Smooth muscle cell (in vitro differentiated cells): Measurements from ENCODE around the gene SLC9A9. TPM values are rescaled to one million over a fixed set of nuclear protein-coding genes. Genes with fewer than 3 reads are reported as not detected.

Experiments used
- DNase-seq: peaks from one replicate; lab custom pipeline; 2025; ENCODE audit not compliant: unreplicated experiment; lab: John Stamatoyannopoulos, UW
- H2AFZ ChIP-seq: fragments of 200-600 bp; sonication (generic); 2 replicates; pipeline ENCODE4 v1.6.0; 2016; ENCODE audit warnings: antibody characterized with exemption, low read depth, mild to moderate bottlenecking
- H3F3A ChIP-seq: fragments of 200-600 bp; sonication (generic); 2 replicates; pipeline ENCODE4 v1.6.0; 2017; ENCODE audit warnings: antibody characterized with exemption, low read depth
- H3K27ac ChIP-seq: fragments of 200-600 bp; sonication (generic); 2 replicates; pipeline ENCODE4 v1.5.1; 2016; ENCODE audit warnings: low read depth, mild to moderate bottlenecking
- H3K27me3 ChIP-seq: fragments of 200-600 bp; sonication (generic); 2 replicates; pipeline ENCODE4 v1.6.1; 2016; ENCODE audit warnings: low read depth, mild to moderate bottlenecking
- H3K36me3 ChIP-seq: fragments of 200-600 bp; sonication (generic); 2 replicates; pipeline ENCODE4 v1.5.1; 2016; ENCODE audit warnings: low read depth
- H3K4me1 ChIP-seq: fragments of 200-600 bp; sonication (generic); 2 replicates; pipeline ENCODE4 v1.5.1; 2016; ENCODE audit warnings: low read depth
- H3K4me2 ChIP-seq: fragments of 200-600 bp; sonication (generic); 2 replicates; pipeline ENCODE4 v1.6.0; 2016; ENCODE audit warnings: mild to moderate bottlenecking
- H3K4me3 ChIP-seq: fragments of 200-600 bp; sonication (generic); 2 replicates; pipeline ENCODE4 v1.5.1; 2016; ENCODE audit warnings: mild to moderate bottlenecking
- H3K79me2 ChIP-seq: fragments of 200-600 bp; sonication (generic); 2 replicates; pipeline ENCODE4 v1.6.0; 2016; ENCODE audit warnings: low read depth, mild to moderate bottlenecking
- H3K9ac ChIP-seq: fragments of 200-600 bp; sonication (generic); 2 replicates; pipeline ENCODE4 v1.6.0; 2016; ENCODE audit warnings: low read depth
- H3K9me3 ChIP-seq: fragments of 200-600 bp; sonication (generic); replicated peaks from 2 replicates; pipeline ENCODE4 v1.5.1; 2016; ENCODE audit warnings: low read depth
- H4K20me1 ChIP-seq: fragments of 200-600 bp; sonication (generic); 2 replicates; pipeline ENCODE4 v1.6.0; 2016; ENCODE audit warnings: low read depth
- CTCF ChIP-seq: fragments of 200-600 bp; sonication (generic); IDR thresholded peaks from 2 replicates; pipeline ENCODE4 v1.5.1; 2017; ENCODE audit warnings: borderline replicate concordance, mild to moderate bottlenecking, antibody characterized with exemption; ENCODE audit not compliant: insufficient read depth, poor library complexity, severe bottlenecking
- WGBS: methylation state at CpG from one replicate; pipeline ENCODE4 v1.1.7; 2016; ENCODE audit warnings: low lambda C conversion rate; 5-methylcytosine and 5-hydroxymethylcytosine counted together
- polyA plus RNA-seq: library from polyadenylated mRNA; unstranded; fragments of >200 nt; fragmentation: Nextera tagmentation; extraction: Ambion mirVana; gene quantifications from 2 replicates; pipeline ENCODE4 v1.2.1, GENCODE V29; 2016
- total RNA-seq: library from RNA; depleted of rRNA; stranded (reverse); fragments of >200 nt; gene quantifications from 2 replicates; pipeline ENCODE4 v1.2.3, GENCODE V29; 2014

SLC9A9 gene
- total and polyA plus RNA-seq, 2 experiments from 2014 or later = 4.0 to 8.9 TPM

DNA sequence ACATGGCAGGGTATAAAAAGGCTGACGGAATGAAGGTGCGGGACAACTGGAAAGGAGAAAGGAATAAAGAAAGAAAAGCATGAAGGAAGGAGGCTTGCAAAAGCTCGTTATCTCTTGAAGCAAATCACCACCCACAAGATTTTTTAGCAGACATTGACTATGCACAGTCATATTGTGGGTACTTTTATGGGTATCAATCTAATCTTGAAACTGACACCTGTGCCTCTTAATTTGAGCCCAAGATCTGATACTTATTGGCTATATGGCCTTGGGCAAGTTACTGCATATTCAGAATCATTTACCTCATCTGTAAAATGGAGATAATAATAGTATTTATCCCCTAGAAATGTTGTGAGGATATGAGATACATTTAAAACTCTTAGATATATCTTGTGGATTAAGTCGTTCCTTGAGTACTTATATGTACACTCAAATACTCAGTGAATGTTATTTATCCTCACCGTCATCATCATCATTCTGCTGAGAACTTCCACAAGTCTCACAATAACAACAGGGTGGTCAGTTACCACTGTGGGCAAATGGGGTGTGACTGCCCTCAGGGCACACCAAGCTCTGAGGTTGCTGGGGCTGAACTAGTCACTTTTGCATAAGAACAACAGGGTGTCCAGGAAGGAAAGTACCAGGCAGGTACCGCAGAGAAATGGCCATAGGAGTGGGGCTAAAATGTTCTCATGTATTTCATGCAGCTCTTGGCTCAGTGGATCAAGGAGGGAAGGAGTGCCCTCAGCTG, 266.1 kb downstream of the SLC9A9 start:
- Histone ChIP-seq H2AFZ (no peak overlapping the region), H3K27me3 (no peaks in the 10 kb centered on the region), H3K4me3 (no peak overlapping the region), H3K79me2 (no peaks in the 10 kb centered on the region), H3K9ac (no peak overlapping the region), H3K27ac (no peak overlapping the region), H3K4me1 (no peaks in the 10 kb centered on the region), H4K20me1 (no peaks in the 10 kb centered on the region), H3F3A (no peaks in the 10 kb centered on the region), H3K36me3 (no peaks in the 10 kb centered on the region), H3K9me3 (no peaks in the 10 kb centered on the region), H3K4me2 (no peak overlapping the region)
- no peak for DNase-seq
- WGBS = 93% methylated on average over 6 of the region's 6 CpGs
- no peak for TF ChIP-seq CTCF

DNA sequence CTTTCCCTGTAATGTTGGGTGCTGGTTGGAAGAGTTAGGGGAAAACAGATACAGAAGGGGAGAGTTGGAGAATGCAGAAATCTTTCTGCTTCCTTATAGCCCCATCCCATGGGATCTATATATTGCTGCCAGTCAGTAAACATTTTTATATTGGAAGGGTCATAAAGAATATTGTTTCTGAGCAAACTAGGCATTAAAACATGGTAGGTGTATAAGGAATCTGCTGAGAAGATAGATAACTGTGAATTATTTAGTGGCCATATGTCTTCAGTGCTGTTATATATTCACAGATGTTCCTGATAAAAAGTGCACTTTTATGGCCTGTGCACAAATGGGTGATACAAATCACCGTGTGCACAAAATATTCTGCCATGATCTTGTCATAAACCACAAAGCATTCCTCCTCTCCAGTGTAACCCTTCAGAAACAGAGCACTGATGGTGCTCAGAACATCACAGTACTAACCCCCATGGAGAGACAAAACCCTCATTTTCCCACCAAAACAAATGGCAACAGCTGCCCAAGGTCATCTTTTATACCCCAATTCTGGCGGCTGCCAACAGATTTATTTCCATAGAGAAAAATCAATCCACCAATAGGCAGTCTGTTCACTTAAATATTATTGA, 269.3 kb downstream of the SLC9A9 start:
- H3F3A ChIP-seq = no peaks in the 10 kb centered on the region
- no peaks in the 10 kb centered on the region for H3K4me1 ChIP-seq
- H4K20me1 ChIP-seq = no peaks in the 10 kb centered on the region
- no peak overlapping the region for H3K4me3 ChIP-seq
- no peak overlapping the region for H2AFZ ChIP-seq
- H3K36me3 ChIP-seq = no peaks in the 10 kb centered on the region
- no peak overlapping the region for H3K9ac ChIP-seq
- no peak for TF ChIP-seq CTCF
- no peaks in the 10 kb centered on the region for H3K79me2 ChIP-seq
- 72% methylated on average over 2 of the region's 2 CpGs for WGBS
- H3K9me3 ChIP-seq = no peaks in the 10 kb centered on the region
- DNase-seq = no peak
- H3K27ac ChIP-seq = no peak overlapping the region
- no peaks in the 10 kb centered on the region for H3K27me3 ChIP-seq
- H3K4me2 ChIP-seq = no peak overlapping the region

DNA sequence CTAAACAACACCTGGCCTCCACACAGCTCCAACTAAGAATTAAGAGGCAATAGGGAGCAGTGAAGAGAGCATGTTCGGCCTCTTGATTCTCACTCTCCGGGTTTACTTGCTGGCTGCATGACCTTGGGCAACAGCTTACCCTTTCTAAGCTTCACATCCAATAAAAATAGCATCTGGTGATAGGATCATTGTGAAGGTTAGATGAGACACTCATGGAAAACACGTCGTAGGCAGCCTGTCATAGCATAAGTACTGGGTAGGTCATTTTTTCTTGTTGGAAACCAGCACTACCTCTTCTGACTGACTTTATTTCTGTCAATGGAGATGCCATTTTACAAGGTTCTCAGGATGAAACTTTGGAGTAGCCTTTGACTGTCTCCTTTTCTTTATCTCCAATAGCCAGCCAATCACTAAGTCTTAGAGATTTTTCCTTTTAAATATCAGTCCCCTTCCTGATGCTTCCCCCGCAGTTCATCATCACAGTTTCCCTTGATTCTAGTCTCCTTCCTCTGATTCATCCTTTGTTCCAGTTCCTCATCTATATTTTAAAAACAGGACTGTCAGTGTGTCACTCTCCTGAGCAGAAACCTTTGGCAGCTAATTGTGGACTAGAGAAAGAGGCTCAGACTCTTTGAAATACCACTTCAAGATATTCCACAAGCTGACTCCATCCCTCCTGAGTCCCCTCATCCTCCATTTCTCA, 271.5 kb downstream of the SLC9A9 start:
- Histone ChIP-seq H3K9ac (no peak overlapping the region), H3K4me2 (no peak overlapping the region), H2AFZ (no peak overlapping the region), H3F3A (no peaks in the 10 kb centered on the region), H3K9me3 (no peaks in the 10 kb centered on the region), H3K4me1 (no peaks in the 10 kb centered on the region), H3K27ac (no peak overlapping the region), H3K36me3 (no peaks in the 10 kb centered on the region), H3K4me3 (no peak overlapping the region), H3K79me2 (no peaks in the 10 kb centered on the region), H4K20me1 (no peaks in the 10 kb centered on the region), H3K27me3 (no peaks in the 10 kb centered on the region)
- no peak for DNase-seq
- 80% methylated on average over 5 of the region's 5 CpGs for WGBS
- no peak for TF ChIP-seq CTCF
